Activated CD8-positive, alpha-beta memory T cell treated with anti-CD3 and anti-CD28 coated beads for 36 hours (primary cell): Measurements from ENCODE around the gene KRT33B. TPM values are rescaled to one million over a fixed set of nuclear protein-coding genes. Genes with fewer than 3 reads are reported as not detected.
"Not testable (repeated sequence)": the region's sequence is repeated elsewhere in the genome, so short reads cannot be mapped to it uniquely, and the experiment has no call there.

Experiments used
- CTCF ChIA-PET: fragments of 350-600 bp; sonication (Branson Sonifier 250); formaldehyde crosslinking; loops from one replicate; lab custom pipeline; 2021; ENCODE audit warnings: antibody characterized with exemption; lab: Charles Lee
- POLR2A ChIA-PET: fragments of 350-600 bp; sonication (Branson Sonifier 250); formaldehyde crosslinking; loops from one replicate; lab custom pipeline; 2021; ENCODE audit warnings: antibody characterized with exemption; lab: Charles Lee
- total RNA-seq, 2 experiments: library from RNA; stranded (reverse); gene quantifications; one replicate each; pipeline ENCODE4 v1.2.3, GENCODE V29; 2021

KRT33B gene
- total RNA-seq, 2 experiments from 2014 or later = not detected

DNA sequence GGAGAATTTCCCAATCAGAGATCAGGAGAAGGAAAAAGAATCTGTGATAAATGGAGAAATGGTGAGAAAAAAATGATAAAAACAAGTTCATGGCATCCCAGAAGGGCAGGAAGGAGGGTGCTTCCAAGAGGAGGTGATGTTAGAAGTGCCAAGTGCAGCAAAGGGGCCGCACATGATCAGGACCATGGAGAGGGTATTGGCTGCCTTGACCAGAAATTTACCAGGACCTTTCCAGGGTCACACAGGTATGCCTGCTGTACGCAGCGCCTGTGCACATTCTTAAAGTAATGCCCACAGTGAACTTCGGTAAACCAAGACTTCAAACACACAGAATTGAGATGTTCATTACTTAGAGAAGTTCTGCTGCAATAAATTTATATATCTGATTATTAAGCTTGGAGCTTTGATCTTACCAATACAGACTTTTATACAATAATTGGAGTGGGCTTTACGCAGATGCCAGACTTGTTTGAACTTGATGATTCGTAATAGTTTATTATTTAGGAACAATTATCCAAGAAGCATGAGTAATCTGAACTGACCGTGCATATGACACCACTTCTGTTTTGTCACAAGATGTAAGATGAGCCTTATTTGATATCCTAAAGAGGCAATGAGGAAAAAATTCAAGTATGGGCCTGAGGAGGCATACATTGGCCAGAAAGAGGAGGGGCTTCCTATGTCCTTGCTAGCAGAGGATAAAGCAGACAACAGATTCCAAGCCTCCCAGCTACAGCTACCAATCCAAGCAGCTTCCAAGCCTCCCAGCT is 16.8 kb downstream of the KRT33B start:
- ChIA-PET CTCF (no interaction called here), POLR2A (no interaction called here)

DNA sequence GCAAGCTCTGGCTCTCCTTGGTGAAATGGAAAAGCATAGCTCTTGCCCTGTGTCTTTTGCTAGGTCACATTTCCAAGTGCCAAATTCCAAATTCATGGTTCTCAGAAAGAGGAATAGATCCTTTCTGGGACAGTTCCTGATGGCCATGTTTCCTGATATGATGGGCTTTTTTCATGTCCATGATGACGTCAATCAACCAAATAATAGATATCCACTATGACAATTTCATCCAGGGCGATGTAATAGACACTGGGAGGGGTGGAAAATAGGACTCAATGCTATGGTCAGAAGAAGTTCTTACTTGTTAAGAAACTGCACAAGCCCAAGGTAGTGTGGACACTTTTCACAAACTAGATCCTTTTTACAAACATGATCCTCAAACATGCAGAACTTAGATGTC is 18.4 kb downstream of the KRT33B start:
- ChIA-PET CTCF (interaction anchor here (0.7 kb wide), 1 partner anchor 59 kb away, joined by 5 read pairs; no protein-coding TSS in a partner anchor), POLR2A (no interaction called here)

DNA sequence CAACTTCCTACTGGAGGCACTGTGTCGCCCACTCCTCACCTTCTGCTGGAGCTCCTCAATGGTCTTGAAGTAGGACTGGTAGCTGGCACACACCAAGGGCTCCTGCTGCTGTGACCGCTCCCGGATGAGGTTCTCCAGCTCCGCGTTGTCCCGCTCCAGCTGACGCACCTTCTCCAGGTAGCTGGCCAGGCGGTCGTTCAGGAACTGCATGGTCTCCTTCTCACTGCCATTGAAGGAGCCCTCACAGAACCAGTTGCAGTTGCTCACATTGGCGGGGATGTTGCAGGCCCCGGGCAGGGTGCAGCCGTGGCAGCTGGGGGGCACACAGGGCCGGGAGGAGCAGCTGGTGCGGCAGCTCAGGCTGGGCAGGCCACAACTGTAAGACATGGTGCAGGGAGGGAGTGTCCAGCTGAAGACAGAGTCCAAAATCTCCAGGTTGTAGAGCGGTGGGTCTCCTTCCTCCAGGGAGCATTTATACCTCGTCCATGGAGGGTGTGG is 19.2 kb downstream of the KRT33B start, which contains the start of gene KRT33A:
Gene KRT33A (minus strand): TSS at position 448 of the 498 bp plus-strand sequence. CDS start 61 bp downstream, at position 387.
- POLR2A ChIA-PET = not testable (repeated sequence)
- CTCF ChIA-PET = interaction anchor here (0.7 to 1.0 kb wide), 3 partner anchors 10 to 551 kb away, joined by 3 to 5 read pairs (median 3); partner anchors contain the start of gene KRT28

DNA sequence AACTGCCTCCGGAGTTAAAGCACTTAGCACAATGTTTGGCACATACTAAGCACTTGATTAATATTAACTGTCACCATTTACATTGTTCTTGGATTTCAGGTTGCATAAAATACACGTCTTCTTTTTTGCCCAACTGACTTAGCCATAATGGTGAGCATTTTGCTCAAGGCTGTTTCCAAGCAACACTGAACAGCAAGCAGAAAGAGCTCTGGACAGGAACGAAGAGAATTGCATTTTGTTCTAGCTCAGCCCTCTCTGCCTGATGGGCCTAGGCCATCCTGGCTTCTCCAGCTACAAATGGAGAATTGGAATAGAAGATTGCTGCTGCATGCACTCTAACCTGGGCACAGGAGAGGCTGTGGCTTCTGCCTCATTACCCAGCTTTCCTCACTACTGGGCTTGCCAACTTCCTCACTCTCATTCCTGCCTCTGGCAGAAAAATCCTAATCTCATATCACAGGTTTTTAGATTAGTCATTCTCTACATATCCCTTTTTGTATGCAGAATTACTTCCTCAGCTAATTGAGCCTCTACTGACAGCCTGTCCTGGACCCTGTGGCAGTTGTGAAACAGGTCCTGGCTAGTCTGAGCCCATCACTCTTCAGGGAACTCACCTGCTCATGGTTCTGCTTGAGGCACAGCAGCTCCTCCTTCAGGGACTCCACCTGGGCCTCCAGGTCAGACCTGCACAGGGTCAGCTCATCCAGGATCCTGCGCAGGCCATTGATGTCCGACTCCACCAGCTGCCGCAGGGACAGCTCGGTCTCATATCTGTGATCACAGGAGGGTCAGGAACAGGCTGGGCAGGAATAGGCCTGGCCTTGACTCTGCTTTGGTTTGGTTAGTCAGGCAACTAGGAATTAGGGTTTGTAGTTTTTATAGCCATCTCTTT is 21.5 kb downstream of the KRT33B start:
- POLR2A ChIA-PET = no interaction called here
- CTCF ChIA-PET = no interaction called here

DNA sequence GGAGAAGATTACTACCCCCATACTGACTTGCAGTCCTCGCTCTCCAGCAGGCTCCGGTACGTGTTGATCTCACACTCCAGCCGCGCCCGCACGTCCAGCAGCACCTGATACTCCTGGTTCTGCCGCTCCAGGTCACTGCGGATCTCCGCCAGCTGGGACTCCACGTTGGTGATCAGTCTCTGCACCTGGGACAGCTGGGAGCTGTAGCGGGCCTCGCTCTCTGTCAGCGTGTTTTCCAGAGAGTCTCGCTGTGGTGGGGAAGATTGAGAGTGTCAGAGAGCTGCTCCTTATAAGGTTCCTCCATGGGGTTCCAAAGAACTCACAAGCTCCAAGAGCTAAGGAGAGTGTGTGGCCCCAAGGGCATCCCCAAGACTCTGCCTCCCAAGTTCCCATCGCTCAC is 23.2 kb downstream of the KRT33B start:
- CTCF ChIA-PET, POLR2A ChIA-PET: not testable (repeated sequence)

DNA sequence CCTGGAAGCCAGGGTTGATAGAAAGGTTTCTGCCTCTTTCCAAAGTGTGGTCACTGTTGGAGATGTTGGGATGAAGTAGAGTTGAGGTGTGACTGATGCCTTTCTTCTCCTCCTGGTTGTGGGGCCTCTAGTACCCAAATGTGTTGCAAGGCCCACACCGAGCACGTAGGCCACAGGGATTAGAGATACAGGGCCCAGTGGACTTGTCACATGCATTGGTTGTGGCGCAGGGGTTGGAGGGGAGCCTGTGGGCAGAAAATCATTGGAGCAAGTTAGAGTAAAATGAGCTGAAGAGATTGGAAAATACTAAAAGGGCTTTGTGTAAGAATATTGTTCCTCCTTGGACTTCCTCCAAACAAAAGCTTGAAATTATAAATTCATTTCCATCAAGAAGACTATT is 23.6 kb downstream of the KRT33B start:
- ChIA-PET POLR2A (no interaction called here), CTCF (no interaction called here)

DNA sequence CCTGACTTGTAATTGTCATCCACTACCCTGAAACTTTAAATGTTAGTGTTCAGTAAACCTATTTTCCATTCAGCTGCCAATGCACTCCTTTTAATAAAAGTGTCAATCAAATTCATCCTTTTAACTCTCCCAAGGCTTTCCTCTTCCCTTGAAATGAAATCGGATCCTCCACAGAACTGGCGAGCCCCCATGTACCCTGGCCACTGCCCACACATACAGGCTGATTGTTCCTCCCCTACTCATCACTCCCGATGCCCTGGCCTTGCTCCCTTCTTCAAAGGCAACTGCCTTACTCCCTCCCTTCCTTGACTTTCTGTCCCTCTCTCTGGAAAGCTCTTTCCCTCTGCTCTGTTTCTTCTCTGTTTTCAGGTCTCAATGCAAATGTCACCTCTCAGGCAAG is 26.6 kb downstream of the KRT33B start:
- POLR2A ChIA-PET = no interaction called here
- CTCF ChIA-PET = interaction anchor here (0.6 kb wide), 1 partner anchor 13 kb away, joined by 3 read pairs; no protein-coding TSS in a partner anchor

DNA sequence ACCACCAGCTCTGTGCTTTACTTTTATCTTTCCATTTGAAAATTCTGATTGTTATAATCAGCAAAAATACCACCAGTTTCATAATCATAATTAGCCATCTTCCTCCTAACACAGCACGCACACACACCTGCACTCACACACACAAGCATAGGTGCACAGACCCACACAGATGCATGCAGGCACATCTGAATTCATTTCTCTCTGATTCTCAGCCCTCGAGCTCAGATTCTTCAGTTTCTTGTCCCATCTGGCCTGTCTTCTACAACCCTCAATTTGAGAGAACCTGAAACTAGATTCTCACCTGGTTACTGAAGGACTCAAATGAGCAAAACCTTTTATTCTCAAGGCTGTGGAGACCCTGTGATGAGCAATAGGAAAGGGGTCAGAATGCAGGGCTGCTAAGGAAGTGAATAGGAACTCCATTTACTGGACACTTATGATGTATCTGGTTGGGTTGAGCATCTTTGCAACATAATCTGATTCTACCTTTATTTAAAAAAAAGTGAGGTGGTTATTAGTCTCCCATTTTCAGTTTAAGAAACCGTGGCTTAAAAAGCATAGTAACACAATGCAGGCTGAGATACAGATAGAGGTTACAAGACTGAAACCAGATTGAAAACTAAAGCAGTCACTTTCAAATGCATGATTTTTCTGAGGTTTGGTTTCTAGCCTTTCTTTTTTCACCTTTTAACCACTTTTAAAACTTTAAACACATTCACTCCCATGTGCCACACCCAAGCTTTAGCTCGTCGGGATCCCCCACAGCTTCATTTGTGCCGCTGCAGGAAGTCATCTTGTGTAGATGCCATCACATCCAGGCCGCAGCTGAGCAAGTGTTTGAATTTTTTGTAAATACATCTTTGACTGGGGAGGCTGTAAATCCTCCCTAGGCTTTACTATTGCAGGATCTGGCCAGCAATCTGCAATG is 28.4 kb downstream of the KRT33B start:
- ChIA-PET POLR2A (no interaction called here), CTCF (no interaction called here)

DNA sequence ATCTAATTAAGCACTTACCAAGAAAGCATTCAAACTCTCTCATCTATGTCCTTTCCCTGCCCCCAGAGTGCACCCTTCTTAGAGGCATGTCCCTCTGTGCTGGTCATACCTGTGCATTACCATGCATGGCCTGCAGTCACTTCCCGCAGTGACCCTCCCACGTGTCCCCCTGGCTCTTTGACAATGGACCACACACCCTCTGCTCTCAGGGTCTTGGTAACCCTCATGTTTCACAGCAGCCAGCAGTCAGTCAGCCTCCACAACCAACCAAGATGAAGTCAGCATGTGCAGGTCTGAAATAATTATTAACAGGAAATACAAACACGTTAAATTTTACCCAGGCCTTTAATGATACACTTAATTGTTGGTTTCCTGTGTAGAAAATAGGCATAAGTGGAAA is 29.1 kb downstream of the KRT33B start:
- ChIA-PET POLR2A (no interaction called here), CTCF (interaction anchor here (1.6 kb wide), 1 partner anchor 209 kb away, joined by 5 read pairs; no protein-coding TSS in a partner anchor)

DNA sequence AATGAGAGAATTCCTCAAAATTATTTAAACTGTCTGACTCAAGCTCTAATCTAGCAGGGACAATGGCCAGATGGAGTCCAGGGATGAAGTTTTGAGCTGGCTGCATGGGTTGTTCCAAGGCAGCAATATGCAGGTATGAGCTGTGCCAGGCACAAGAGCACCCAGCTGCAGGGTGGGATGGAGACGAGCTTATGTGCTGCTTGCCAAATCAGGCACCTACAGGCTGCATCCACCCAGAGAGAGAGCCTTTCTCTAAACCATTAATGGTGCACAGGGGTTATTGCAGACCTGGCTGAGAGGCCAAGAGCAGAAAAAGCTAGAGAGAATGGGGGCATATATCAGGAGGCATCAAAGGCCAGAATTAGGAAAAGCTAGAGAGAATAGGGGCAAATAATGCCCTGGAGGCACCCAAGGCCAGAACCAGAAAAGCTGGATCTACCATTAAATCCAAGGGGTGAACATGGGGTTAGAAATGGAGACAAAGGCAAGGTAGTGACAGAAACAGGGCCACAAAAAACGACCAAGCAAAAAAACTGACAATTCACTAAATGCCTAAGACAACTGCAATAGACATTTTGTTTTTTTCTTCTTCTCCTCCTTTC is 29.9 kb downstream of the KRT33B start:
- POLR2A ChIA-PET = no interaction called here
- CTCF ChIA-PET = interaction anchor here (1.6 kb wide), 1 partner anchor 209 kb away, joined by 5 read pairs; no protein-coding TSS in a partner anchor

DNA sequence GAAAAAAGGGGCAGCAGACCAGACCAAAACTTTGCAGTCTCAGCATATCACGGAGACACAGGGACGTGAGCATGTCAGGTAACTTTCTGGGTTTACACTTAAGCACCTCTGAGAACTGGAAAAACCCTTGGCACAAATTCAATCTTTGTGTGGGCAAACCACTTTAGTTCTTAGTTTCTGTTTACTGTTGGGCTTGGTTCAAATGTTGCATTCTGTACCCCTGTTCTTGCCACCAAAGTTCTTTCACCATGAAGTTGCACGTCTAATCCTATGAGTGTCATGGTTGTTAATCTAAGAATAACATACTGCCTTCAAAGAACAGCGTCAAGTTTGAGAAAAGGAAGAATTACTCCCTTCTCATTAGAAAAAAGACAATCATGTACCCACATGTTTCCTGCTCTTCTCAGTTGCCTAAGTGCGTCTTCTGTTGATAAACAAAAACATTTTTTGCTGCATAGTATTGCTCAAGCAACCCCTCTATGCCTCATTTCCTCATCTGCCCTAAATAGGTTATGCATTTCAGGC is 30.6 kb downstream of the KRT33B start:
- POLR2A ChIA-PET = no interaction called here
- CTCF ChIA-PET = interaction anchor here (1.6 kb wide), 1 partner anchor 210 kb away, joined by 5 read pairs; no protein-coding TSS in a partner anchor

DNA sequence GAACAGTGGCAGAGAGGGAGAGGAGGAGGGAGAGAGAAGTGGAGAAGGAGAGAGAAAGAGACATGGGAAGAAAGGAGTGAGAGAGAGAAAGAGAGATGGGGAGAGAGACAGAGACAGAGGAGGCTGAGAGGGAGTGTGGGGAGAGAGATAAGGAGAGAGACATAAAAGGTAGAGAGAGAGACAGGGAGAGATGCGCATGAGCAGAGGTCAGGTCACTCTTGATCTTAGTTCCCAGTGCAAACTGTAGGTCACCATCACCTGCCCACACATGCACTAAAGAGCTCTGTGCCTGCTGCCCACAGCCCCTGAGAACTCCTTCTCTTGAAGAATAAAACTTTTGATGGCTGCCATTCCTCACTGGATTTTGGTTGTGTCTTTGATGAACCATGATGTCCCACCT is 33.9 kb downstream of the KRT33B start:
- POLR2A ChIA-PET = no interaction called here
- CTCF ChIA-PET = no interaction called here

DNA sequence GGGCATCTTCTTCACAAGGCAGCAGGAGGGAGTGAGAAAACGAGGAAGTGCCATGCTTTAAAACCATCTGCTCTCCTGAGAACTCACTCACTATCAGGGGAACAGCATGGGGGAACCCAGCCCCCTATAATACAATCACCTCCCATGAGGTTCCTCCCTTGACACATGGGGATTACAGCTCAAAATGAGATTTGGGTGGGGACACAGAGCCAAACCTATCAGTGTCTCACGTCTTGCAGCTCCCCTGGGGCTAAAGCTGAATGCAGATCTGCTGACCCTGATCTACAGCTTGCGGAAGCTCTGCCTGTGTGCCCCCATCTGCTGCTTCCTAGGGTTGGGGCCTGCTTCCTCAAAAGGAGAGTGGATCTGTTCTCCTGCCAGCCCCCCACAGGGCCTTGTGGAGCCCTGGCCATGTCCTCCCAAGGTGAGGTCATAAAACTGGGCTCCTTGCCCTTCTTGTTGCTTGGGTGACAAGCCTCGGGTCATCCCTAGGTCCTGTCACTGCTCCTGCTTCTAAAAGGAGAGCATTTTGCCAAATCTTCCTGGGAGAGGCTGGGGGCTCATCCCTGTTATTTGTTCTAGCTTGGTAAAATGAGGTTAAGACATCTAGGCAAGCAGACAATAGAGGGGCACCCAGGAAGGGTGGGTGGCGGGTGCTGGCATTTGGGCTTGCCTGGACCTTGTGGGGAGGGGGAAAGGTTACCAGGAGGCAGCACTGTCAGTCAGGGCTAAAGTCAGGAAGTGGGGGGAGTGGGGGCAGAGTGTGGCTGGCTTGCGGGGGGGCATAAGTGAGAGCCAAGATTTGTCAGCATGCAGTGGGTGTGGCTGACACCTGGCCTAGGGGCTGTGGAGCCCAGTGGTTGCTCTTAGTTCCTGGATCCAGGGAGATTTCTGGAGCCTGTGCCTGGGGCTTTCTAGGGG is 35.0 kb downstream of the KRT33B start:
- ChIA-PET CTCF (no interaction called here), POLR2A (interaction anchor here (0.5 kb wide), 1 partner anchor 551 kb away, joined by 4 read pairs; no protein-coding TSS in a partner anchor)

DNA sequence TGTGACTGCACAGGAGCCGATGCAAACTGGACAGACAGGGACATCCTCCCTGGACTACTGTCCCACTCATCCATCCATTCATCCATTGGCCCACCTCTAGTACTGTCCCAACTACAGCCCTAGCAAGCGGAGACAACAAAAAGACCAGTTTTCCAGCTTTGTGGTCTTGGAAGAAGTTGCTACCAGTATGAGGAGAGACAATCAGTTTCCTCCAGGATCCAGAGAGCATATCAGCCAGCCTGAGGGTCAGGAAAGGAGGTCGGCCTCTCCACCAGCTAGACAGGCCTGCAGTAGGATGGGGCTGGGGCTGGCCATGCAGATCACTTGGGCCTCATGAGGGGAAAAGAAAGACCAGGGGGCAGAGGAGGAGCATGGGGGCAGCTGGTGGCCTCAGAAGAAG is 35.8 kb downstream of the KRT33B start:
- ChIA-PET POLR2A (no interaction called here), CTCF (no interaction called here)

DNA sequence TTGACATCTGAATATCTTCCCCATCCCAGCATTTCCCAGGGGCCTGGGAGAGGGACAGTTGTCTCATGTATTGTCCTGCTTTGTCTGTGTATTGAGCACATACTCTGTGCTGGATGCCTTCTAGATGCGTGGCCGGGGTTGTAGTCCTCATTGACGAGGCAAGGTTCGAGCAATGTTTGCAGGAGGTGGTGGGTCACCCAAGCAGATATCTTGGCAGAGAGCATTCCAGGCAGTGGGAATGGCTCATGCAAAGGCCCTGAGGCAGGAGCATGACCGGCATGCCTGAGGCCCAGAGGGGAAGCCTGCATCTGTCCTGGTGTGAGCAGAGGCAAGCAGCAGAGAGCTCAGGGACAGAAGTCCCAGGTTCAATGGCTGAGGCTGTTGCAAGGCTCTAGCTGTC is 36.5 kb downstream of the KRT33B start:
- POLR2A ChIA-PET = no interaction called here
- CTCF ChIA-PET = no interaction called here

DNA sequence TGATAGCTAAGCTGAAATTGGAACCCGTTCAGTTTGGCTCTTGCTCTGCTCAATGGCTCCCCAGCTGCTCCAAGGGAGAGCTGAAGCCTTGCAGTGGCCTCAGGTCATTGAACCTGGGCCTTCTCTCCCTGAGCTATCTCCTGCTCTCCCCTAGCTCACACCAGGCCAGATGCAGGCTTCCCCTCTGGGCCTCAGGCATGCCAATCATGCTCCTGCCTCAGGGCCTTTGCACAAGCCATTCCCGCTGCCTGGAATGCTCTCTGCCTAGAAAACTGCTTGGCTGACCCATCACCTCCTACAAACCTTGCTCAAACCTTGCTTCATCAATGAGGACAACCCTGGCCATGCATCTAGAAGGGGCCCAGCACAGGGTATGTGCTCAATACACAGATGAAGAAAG is 37.4 kb downstream of the KRT33B start:
- ChIA-PET POLR2A (no interaction called here), CTCF (no interaction called here)

DNA sequence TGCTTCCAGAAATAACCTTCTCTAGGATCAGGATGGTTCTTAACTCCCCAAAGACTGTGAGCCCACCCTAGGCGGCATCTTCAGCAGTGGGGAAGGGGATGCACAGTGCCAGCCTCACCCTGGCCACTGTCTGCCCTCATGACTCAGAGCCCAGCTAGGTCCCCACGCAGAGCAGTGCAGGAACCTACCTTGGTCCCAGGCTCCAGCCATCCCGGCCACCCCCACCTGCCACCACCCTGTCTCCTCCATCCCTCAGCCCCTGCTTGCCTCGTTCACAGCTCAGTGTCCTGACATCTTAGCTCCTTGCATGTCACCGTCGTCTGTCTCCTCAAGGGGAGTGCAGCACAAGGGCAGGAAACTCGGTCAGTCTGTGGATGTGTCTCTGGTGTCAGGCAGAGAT is 38.0 kb downstream of the KRT33B start:
- ChIA-PET POLR2A (no interaction called here), CTCF (no interaction called here)
